GM08714 (cell line): Measurements from ENCODE around the gene LARGE1.

ENCODE experiments used
- H3K4me3 ChIP-seq: fragments of 200-500 bp; sonication (Bioruptor generic); 2 replicates; pipeline ENCODE4 v1.5.1; 2014; ENCODE audit warnings: mild to moderate bottlenecking, low read length, inconsistent platforms
- ZNF274 ChIP-seq: IDR thresholded peaks from 2 replicates; pipeline ENCODE4 v1.6.1; 2012; ENCODE audit warnings: mild to moderate bottlenecking, low read depth, low read length

Gene LARGE1

GRCh38 chr22:33920197-33920540 is at the start of gene LARGE1:
Gene LARGE1, minus strand, starts transcription at chr22:33920476.
- no peak for TF ChIP-seq ZNF274
- peak within 1 kb of the TSS; percentile 39 for H3K4me3 ChIP-seq

- TF ChIP-seq ZNF274, result no peak
- no peak overlapping the region for H3K4me3 ChIP-seq
Measured at GRCh38 chr22:33969045-33969444, 48.8 kb upstream of the LARGE1 start.

- no peak overlapping the region for H3K4me3 ChIP-seq
- TF ChIP-seq ZNF274, result no peak
Measured at GRCh38 chr22:33964121-33964520, 43.8 kb upstream of the LARGE1 start.

DNA sequence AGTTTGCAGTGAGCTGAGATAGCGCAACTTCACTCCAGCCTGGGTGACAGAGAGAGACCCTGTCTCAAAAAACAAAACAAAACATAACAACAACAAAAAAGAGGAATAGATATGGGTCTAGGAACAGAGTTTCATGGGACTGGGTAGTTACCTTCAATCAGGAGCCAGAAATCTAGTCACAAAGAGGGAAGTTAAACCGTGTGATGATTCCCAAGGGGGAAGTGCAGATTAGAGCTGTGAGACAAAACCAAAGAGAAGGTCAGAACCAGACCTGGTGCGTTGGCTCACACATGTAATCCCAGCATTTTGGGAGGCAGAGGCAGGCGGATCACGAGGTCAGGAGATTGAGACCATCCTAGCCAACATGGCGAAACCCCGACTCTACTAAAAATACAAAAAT is 42.1 kb upstream of the LARGE1 start:
- no peak for TF ChIP-seq ZNF274
- no peak overlapping the region for H3K4me3 ChIP-seq

DNA sequence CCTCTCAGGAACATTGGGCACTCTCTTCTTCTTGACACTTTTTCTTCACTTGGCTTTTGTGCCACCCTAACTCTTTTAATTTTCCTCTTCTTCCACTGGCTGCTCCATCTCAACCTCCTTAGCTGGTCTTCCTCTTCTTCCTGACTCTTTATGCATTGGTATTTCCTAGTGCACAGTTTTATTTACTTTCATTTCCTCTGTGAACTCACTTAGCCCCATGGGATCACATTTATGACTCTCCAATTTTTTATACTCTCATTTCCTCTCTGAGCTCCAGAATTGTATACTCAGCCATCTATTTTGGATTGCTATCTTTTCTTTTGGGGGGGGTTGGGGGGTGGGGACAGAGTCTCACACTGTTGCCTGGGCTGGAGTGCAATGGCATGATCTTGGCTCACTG is 38.5 kb upstream of the LARGE1 start:
- no peak overlapping the region for H3K4me3 ChIP-seq
- TF ChIP-seq ZNF274, result no peak

- H3K4me3 ChIP-seq, result no peak overlapping the region
- TF ChIP-seq ZNF274, result no peak
Measured at GRCh38 chr22:33957086-33957485, 36.8 kb upstream of the LARGE1 start.

DNA sequence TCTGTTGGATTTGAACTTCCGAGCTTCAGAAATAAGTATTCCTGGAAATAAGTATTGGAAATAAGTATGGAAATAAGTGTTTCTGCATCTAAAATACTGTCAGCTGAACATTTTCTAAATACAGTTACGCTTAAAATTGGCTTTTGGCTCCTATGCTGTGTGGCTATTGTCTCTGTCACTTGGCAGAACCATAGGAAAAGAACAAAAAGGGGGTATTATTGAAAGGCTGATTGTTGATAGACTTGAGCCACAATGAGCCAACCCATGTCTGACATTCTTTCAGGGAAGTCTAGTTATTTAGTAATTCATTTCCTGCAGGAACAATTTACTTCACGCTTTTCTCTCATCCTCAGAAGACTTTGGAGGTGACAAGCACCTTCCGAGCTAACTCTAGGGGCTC is 32.5 kb upstream of the LARGE1 start:
- no peak for TF ChIP-seq ZNF274
- no peak overlapping the region for H3K4me3 ChIP-seq

- no peak for TF ChIP-seq ZNF274
- H3K4me3 ChIP-seq, result no peak overlapping the region
Measured at GRCh38 chr22:33940741-33941140, 20.5 kb upstream of the LARGE1 start.

DNA sequence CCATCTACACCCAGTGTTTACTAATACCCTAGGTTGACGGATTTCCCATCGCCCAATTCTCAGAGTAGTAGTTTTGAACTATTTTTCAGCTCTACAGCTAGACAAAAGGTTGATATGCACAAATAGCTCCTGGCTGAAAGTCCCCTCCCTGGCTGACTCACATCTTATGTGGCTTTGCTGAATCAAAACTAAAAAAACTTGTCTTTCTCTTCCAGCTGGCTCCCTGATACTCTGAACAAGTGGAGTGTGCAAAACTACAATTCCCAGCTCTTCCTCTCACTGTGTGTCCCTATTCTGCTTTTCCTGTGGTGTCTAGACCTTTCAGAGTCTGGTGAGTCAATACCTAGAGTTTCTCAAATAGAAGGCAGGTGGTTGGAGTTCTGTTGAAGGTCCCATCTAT is 12.7 kb upstream of the LARGE1 start:
- H3K4me3 ChIP-seq, result no peak overlapping the region
- TF ChIP-seq ZNF274, result no peak

- no peak overlapping the region for H3K4me3 ChIP-seq
- TF ChIP-seq ZNF274, result no peak
Measured at GRCh38 chr22:33931406-33931805, 11.1 kb upstream of the LARGE1 start.

- H3K4me3 ChIP-seq, result no peak overlapping the region
- TF ChIP-seq ZNF274, result no peak
Measured at GRCh38 chr22:33927752-33928151, 7.5 kb upstream of the LARGE1 start.

DNA sequence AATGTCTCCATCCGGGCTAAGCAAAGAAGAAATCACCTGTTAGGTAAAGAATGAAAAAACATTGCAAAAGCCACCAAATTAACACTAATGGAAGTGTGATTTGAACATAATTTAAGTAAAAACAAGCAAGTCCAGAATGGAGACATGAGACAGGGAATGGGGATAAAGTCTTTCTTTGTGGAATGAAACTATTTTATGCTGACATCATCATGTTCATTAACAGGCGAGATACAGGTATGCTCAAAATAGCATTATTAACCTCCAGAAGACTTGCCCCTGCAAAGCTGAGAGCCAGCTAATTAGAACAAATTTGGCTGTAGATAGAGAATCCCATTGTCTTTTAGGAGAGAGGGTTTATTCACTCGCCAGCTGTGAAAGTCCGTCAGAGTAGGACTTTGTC is 4.9 kb upstream of the LARGE1 start:
- H3K4me3 ChIP-seq, result no peak overlapping the region
- no peak for TF ChIP-seq ZNF274

DNA sequence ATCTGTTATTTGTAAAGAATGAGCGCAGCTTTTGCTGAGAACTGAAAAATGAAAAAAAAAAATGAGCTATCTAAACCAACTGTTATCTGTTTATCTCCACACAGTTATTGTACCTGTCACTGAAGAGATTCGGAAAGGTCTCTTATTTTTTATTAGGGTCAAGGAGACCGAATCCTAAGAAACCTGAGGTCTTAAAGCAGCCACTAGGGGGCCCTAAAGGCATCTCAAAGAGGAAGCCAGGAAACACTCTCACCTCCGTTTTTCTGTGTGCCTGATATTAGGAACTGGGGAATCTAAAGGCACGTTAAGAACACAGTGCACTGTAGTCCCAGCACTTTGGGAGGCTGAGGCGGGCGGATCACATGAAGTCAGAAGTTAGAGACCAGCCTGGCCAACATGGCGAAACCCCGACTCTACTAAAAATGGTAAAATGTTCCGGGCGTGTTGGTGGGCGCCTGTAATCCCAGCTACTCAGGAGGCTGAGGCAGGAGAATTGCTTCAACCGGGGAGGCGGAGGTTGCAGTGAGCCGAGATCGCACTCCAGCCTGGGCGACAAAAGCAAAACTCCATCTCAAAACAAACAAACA is 3.5 kb upstream of the LARGE1 start:
- no peak overlapping the region for H3K4me3 ChIP-seq
- TF ChIP-seq ZNF274, result no peak

DNA sequence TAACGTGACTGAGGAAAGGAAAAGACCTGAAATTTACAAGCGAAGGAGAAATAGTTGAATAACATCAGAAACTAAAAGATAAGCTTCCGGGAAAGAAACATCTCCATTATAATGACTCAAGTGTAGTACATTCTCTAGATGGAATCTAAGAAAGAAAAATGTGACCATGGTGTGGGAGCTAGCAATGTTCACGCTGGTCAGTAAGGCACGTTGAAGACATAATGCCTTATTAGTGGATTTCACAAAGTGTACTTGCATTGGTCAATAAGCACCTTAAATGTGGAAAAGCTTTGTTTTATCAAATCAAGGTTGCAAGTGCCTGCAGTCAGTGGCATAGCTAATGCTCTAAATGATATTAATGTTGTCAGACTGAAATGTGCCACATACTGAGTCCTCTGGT is 2.8 kb upstream of the LARGE1 start:
- no peak for TF ChIP-seq ZNF274
- no peak overlapping the region for H3K4me3 ChIP-seq

GRCh38 chr22:33922349-33922681 is 2.0 kb upstream of the LARGE1 start:
- H3K4me3 ChIP-seq, result 0 out of 2 replicates have a peak overlapping the region, but pooled peaks have one; percentile 4
- no peak for TF ChIP-seq ZNF274
